ENCODE data around the gene RXFP3. TPM values are rescaled to one million over a fixed set of nuclear protein-coding genes. Genes with fewer than 3 reads are reported as not detected.

Gene RXFP3
- total RNA-seq, 2 donors from 2014 or later = not detected

DNA sequence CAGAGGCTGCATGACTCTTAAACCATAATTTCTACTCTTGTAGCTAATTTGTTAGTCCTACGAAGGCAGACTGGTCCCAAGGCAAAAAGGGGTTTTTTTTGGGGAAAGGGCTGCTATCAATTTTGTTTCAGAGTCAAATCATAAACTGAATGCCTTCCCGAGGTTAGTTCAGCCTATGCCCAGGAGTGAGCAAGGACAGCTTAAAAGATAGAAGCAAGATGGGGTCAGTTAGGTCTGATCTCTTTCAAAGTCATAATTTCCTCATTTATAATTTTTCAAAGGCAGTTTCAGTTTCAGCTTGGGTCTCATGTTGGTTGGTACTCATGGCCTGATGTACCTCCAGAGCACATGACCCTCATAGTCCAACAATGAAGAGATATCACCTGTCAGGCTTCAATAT, 7.9 kb upstream of the RXFP3 start:
- H3K27ac ChIP-seq = no peak overlapping the region
- no peak for TF ChIP-seq POLR2AphosphoS5 (IDR thresholded peaks at IDR 0.05)
- TF ChIP-seq, protein P1, sequence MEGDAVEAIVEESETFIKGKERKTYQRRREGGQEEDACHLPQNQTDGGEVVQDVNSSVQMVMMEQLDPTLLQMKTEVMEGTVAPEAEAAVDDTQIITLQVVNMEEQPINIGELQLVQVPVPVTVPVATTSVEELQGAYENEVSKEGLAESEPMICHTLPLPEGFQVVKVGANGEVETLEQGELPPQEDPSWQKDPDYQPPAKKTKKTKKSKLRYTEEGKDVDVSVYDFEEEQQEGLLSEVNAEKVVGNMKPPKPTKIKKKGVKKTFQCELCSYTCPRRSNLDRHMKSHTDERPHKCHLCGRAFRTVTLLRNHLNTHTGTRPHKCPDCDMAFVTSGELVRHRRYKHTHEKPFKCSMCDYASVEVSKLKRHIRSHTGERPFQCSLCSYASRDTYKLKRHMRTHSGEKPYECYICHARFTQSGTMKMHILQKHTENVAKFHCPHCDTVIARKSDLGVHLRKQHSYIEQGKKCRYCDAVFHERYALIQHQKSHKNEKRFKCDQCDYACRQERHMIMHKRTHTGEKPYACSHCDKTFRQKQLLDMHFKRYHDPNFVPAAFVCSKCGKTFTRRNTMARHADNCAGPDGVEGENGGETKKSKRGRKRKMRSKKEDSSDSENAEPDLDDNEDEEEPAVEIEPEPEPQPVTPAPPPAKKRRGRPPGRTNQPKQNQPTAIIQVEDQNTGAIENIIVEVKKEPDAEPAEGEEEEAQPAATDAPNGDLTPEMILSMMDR (IDR thresholded peaks at IDR 0.05) = no peak
- TF ChIP-seq POLR2A (IDR thresholded peaks at IDR 0.05) = no peak
- intact Hi-C loops (cut with DNase I) = no loop called here
- DNase-seq (ENCODE audit: low spot score) = no peak
- H3K36me3 ChIP-seq = no peaks in the 10 kb centered on the region
- no peak overlapping the region for H3K4me3 ChIP-seq
- 60% methylated on average over 2 of the region's 2 CpGs for WGBS
- no peaks in the 10 kb centered on the region for H3K27me3 ChIP-seq (replicated peaks; ENCODE audit: insufficient read depth)
- H3K4me1 ChIP-seq (replicated peaks) = no peaks in the 10 kb centered on the region
- H3K9me3 ChIP-seq = no peaks in the 10 kb centered on the region

DNA sequence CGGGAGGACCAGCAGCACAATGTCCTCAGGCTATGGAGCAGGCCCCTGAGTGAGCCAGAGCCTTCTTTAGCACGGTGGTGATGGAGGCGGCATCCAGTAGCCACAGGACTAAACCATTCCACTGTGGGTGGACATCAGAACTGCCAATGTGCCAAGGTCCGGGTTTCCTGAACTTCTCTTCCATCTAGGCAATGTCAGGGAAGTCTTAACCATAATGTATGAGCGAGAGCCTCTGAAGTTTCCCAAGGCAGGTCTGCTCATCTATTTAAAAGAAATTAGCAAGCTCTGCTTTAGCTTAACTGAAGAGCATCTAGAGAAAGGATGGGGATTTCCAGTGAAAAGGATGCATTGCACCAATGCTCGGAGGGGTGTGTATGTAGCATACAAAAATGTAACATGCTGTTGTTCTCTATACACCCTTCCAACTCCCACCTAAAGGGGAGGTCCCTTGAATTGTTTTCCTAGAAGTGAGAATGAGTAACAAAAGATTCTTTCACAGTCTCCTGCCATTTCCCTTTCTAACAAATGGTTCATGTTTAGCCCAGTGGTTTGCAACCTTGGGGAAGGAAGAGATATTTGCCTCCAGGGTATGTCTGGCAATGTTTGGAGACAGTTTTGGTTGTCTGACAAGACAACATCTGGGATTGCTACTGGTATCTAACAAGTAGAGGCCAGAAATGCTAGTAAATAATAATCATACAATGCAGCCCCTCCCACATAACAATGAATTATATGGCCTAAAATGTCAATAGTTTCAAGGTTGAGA, 6.1 kb upstream of the RXFP3 start:
- Histone ChIP-seq H3K9me3 (no peaks in the 10 kb centered on the region), H3K4me3 (no peak overlapping the region), H3K27me3 (replicated peaks; ENCODE audit: insufficient read depth) (no peaks in the 10 kb centered on the region), H3K27ac (no peak overlapping the region), H3K36me3 (no peaks in the 10 kb centered on the region), H3K4me1 (replicated peaks) (no peaks in the 10 kb centered on the region)
- DNase-seq (ENCODE audit: low spot score) = no peak
- TF ChIP-seq POLR2A (IDR thresholded peaks at IDR 0.05) (no peak), POLR2AphosphoS5 (IDR thresholded peaks at IDR 0.05) (no peak)
- TF ChIP-seq, protein P1 (IDR thresholded peaks at IDR 0.05) = no peak
- 90% methylated on average over 6 of the region's 6 CpGs for WGBS
- intact Hi-C loops (cut with DNase I) = loop anchor here (10.0 kb wide), 1 partner anchor 455 kb away; no protein-coding TSS in a partner anchor

DNA sequence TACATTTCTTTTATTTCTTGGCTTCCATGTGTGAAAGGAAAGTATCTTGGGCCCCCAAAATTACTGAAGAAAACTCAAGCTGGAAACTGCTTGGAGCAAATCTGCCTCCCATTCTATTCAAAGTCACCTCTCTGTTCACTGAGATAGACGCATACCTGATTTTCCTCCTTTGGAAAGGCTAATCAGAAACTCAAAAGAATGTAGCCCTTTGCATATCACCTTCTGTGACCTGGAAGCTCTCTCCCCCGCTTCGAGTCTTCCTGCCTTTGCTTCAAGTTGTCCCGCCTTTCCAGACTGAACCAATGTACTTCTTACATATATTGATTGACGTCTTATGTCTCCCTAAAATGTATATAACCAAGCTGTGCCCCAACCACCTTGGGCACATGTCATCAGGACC, 5.0 kb upstream of the RXFP3 start:
- H3K9me3 ChIP-seq = no peaks in the 10 kb centered on the region
- no peak overlapping the region for H3K4me3 ChIP-seq
- no peak for TF ChIP-seq POLR2AphosphoS5 (IDR thresholded peaks at IDR 0.05)
- TF ChIP-seq, protein P1 (IDR thresholded peaks at IDR 0.05) = no peak
- no peak for TF ChIP-seq POLR2A (IDR thresholded peaks at IDR 0.05)
- intact Hi-C loops (cut with DNase I) = loop anchor here (10.0 kb wide), 1 partner anchor 456 kb away; no protein-coding TSS in a partner anchor
- no peaks in the 10 kb centered on the region for H3K4me1 ChIP-seq (replicated peaks)
- H3K27me3 ChIP-seq (replicated peaks; ENCODE audit: insufficient read depth) = no peaks in the 10 kb centered on the region
- no peak for DNase-seq (ENCODE audit: low spot score)
- H3K36me3 ChIP-seq = no peaks in the 10 kb centered on the region
- WGBS = 81% methylated on average over 5 of the region's 5 CpGs
- no peak overlapping the region for H3K27ac ChIP-seq

DNA sequence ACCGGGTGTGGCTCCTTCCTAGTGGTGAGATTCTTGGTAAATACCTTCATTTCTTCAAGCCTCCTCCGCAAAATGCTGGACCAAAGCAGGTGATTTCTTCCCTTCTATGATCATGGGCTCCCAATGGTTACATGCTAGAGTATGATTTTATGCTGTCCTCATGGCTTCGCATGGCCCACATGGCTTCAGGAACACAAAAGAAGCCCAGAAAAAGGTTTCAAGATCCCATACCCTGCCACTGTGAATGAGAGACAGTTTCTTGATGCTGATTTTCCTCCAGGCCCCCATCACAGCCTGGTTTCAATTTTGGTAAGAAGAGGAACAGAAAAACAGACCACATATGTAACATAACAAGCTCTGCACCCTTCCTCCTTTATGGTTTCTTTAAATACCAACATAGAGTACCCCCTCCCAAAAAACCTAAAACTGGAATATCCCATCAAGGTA, 2.4 kb upstream of the RXFP3 start:
- Histone ChIP-seq H3K4me1 (replicated peaks) (no peaks in the 10 kb centered on the region), H3K27me3 (replicated peaks; ENCODE audit: insufficient read depth) (peaks cover 25% of the 10 kb centered on the region), H3K9me3 (no peaks in the 10 kb centered on the region), H3K27ac (no peak overlapping the region), H3K4me3 (no peak overlapping the region), H3K36me3 (no peaks in the 10 kb centered on the region)
- no peak for DNase-seq (ENCODE audit: low spot score)
- intact Hi-C loops (cut with DNase I) = loop anchor here (10.0 kb wide), 1 partner anchor 459 kb away; no protein-coding TSS in a partner anchor
- TF ChIP-seq POLR2AphosphoS5 (IDR thresholded peaks at IDR 0.05) (no peak), POLR2A (IDR thresholded peaks at IDR 0.05) (no peak)
- TF ChIP-seq, protein P1 (IDR thresholded peaks at IDR 0.05) = no peak
- 88% methylated on average over 3 of the region's 3 CpGs for WGBS

DNA sequence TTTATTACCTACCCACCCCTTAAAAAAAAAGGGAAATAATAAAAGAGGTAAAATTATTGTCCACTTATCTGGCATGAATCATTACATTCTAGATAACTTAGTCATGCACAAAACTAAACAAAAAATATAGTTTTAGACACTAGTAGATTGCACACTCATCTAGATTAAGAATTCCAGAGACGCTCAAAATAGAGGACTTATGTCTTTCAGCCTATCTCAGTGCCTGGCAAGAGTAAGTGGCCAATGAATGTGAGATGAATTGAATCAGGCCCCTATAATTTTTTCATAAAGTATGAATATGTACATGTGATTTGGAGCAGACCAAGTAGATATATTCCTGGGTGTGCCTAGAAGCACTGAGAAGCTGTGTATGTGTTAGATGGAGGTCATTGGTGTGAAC, 2.0 kb upstream of the RXFP3 start:
- intact Hi-C loops (cut with DNase I) = loop anchor here (10.0 kb wide), 1 partner anchor 459 kb away; no protein-coding TSS in a partner anchor
- DNase-seq (ENCODE audit: low spot score) = no peak
- no peak overlapping the region for H3K27ac ChIP-seq
- H3K27me3 ChIP-seq (replicated peaks; ENCODE audit: insufficient read depth) = peaks cover 27% of the 10 kb centered on the region
- no peaks in the 10 kb centered on the region for H3K9me3 ChIP-seq
- no peak for TF ChIP-seq POLR2A (IDR thresholded peaks at IDR 0.05)
- no peak for TF ChIP-seq POLR2AphosphoS5 (IDR thresholded peaks at IDR 0.05)
- H3K4me3 ChIP-seq = no peak overlapping the region
- no peaks in the 10 kb centered on the region for H3K36me3 ChIP-seq
- 79% methylated on average over 1 of the region's 1 CpG for WGBS
- H3K4me1 ChIP-seq (replicated peaks) = no peaks in the 10 kb centered on the region
